ENCODE measurements around the gene DLGAP1.

DLGAP1 gene

DNA sequence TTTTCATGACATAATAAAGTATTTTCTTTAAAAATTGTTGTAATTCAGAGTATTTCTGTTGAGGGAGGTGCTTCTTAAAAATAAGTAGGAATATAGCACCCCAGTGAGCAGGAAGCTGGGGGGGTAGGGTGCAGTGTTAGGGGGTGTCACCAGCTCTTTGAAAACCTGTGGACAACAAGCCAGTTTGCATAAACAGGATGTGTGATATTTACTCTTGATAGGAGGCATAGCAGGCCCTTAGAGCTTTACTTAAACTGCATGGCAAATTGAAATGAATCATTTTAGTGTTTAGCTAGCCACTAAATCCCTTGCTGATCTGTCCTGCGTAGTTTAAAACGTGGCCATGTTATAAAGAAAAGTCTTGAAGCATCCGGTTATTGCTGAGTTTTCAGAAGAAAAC lies 996.7 kb downstream of the DLGAP1 start:
- Mint-ChIP-seq H3K27me3 (no peaks in the 10 kb centered on the region), H3K4me3 (no peak overlapping the region), H3K27ac (no peak overlapping the region), H3K9me3 (peaks cover 3% of the 10 kb centered on the region), H3K36me3 (peaks cover 36% of the 10 kb centered on the region), H3K4me1 (peaks cover 53% of the 10 kb centered on the region)

DNA sequence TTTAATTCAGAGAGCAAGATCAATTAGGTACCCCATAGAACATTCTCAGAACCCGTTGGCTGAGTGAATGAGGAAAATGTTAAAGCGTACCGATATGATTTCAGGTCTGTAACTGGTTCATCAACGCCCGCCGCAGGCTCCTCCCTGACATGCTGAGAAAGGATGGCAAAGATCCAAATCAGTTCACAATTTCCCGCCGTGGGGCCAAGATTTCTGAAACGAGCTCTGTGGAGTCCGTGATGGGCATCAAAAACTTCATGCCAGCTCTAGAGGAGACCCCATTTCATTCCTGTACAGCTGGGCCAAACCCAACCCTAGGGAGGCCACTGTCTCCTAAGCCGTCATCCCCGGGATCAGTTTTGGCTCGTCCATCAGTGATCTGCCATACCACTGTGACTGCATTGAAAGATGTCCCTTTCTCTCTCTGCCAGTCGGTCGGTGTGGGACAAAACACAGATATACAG lies 997.8 kb downstream of the DLGAP1 start:
- Mint-ChIP-seq H3K27me3 (no peaks in the 10 kb centered on the region), H3K27ac (peak overlapping the region; percentile 62), H3K9me3 (peaks cover 3% of the 10 kb centered on the region), H3K4me1 (peaks cover 58% of the 10 kb centered on the region), H3K4me3 (no peak overlapping the region), H3K36me3 (peaks cover 36% of the 10 kb centered on the region)

DNA sequence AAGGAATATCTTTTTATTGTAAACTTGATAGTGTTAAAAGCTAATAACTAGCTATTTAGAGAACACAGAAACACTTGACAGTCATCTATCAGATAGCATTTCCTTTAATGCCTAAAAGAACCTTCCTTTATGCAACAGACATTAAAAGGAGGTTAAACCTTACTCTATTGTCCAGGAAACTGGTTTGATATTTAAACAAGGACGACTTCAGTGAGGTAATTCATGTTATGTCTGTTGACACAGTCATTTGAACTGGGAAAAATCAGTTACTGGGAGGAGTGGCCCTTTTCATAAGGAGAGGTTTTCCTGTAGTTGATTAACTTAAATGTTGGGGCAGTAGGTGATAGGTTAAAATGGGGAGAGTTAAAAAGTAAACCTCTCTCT lies 998.4 kb downstream of the DLGAP1 start:
- Mint-ChIP-seq H3K27ac (peak overlapping the region; percentile 19), H3K36me3 (peaks cover 32% of the 10 kb centered on the region), H3K4me1 (peaks cover 58% of the 10 kb centered on the region), H3K27me3 (no peaks in the 10 kb centered on the region), H3K4me3 (no peak overlapping the region), H3K9me3 (peaks cover 3% of the 10 kb centered on the region)

DNA sequence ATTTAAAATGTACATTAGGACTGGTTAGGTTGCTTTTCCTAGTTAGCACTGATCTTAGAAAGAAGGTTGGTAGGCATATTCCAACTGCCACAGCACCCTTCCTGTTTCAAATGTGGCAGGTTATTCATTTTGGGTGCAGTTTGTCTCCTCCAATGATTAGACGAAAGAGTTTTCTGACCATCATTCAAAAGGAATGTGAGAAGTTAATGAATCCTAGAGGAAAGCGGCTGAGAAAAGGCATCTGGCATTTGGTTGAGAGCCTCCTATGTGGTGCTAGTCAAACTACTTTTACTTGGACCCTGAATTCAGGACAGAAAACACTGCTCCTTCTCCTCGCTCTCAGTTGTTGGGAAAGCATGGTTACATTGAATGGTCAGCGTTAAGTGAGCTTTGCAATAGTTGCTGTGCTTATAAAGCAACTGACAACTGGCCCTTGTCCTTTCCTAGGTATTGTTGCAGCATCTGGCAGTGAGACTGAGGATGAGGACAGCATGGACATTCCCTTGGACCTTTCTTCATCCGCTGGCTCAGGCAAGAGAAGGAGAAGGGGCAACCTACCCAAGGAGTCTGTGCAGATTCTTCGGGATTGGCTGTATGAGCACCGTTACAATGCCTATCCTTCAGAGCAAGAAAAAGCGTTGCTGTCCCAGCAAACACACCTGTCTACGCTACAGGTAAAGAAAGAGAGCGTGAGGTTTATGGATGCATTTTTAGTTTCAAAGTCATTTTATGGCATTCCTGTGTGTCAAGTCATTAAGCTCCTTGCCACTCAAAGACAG lies 999.0 kb downstream of the DLGAP1 start:
- peak overlapping the region; percentile 91 for H3K4me3 Mint-ChIP-seq
- H3K4me1 Mint-ChIP-seq: peaks cover 61% of the 10 kb centered on the region
- no peaks in the 10 kb centered on the region for H3K27me3 Mint-ChIP-seq
- H3K27ac Mint-ChIP-seq: peak overlapping the region; percentile 15
- peaks cover 3% of the 10 kb centered on the region for H3K9me3 Mint-ChIP-seq
- peaks cover 30% of the 10 kb centered on the region for H3K36me3 Mint-ChIP-seq

DNA sequence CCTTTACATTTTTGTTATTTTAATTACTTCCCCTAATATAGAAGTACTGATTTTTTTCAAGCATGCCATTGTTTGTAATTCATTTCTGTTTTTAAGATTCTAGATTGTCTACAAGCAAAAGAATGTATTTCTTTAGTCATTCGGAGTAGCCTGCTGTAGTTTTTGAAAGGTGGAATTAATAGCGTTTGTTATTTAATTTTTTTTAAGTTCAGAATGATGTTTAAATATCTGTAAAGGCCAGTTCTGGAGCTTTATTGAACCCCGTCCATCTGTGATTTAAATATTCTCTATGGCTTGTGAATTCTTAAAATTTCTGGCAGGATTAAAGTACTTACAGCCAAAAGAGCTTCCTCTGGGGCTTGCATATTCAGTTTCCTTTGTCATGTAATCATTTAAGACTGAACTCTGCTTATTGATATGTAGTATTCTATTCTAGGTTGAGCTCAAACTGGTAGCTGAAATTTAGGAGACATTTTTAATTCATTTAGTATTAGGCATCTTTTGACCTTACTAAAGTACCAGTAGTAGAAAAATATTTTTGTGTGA lies 999.9 kb downstream of the DLGAP1 start:
- Mint-ChIP-seq H3K9me3 (no peaks in the 10 kb centered on the region), H3K27me3 (no peaks in the 10 kb centered on the region), H3K27ac (no peak overlapping the region), H3K4me1 (peaks cover 63% of the 10 kb centered on the region), H3K36me3 (peaks cover 26% of the 10 kb centered on the region), H3K4me3 (peak overlapping the region; percentile 91)

DNA sequence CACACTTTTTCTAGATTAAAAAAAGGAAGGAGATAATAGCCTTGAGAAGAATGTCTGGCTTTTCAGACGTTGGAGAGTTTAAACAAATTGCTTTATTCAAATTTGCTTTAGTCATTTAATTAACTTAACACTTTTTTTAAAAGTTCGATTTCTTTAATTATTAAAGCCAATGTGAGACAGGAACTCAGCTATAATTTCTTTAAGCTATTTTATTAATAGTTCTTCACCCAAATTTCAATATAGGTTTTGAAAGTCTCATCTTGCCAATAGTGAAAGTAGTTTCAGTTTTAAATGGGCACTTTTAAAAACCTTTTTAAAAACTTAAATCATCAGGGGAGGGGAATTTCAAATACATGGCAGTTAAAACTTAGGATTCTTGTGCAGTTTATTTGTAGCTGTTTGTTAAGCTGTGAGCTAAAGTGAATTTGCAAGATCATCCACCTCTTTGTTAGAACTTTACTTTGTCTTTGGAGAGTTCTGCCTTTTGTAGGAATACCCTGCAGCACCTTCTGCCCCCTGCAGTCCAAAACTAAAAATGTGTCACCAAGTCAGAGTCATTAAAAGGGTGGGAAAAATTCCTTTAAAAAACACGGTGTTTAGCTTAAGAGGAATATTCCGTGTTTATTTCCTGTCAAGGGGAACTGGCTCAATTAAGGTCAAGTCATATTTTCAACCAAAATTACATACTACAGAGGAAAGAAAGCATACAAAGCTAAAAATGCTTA lies 1000.6 kb downstream of the DLGAP1 start:
- Mint-ChIP-seq H3K4me3 (peak overlapping the region; percentile 91), H3K36me3 (peaks cover 26% of the 10 kb centered on the region), H3K9me3 (no peaks in the 10 kb centered on the region), H3K27ac (peak overlapping the region; percentile 91), H3K27me3 (no peaks in the 10 kb centered on the region), H3K4me1 (peaks cover 62% of the 10 kb centered on the region)

DNA sequence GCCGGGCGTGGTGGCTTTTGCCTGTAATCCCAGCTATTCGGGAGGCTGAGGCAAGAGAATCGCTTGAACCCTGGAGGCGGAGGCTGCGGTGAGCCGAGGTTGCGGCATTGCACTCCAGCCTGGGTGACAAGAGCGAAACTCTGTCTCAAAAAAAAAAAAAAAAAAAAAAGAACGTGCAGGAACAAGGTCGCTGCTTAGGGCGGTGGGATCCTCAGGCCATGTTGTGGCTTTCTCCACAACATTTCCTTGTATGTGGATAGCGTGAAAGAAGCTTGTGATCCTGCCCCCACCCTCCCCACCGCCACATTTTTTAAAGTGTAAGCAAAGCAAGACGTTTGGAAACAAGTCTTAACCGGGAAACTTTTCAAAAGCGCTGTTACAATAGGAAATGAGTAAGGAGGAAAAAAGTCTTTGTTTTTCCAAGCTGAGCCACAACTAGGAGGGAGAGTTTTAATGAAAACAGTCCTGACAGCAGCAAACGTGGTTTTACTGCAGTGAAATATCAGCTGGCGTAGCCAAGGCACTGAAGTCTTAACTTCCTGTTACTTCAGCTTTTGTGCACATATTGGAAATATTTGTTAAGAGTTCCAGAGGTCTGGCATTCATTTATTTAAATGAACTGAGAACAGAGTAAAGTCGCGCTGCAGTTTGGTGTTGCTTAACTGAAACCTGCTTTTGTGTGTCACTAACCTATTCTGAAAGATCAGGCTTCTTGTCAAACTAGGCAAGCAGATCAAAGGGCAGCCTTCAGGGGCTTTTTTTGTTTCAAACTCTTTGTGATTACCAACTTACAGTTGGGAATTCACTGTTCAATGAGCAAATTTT lies 1001.4 kb downstream of the DLGAP1 start:
- H3K27ac Mint-ChIP-seq: peak overlapping the region; percentile 91
- no peaks in the 10 kb centered on the region for H3K27me3 Mint-ChIP-seq
- H3K4me1 Mint-ChIP-seq: peaks cover 57% of the 10 kb centered on the region
- peaks cover 21% of the 10 kb centered on the region for H3K36me3 Mint-ChIP-seq
- H3K4me3 Mint-ChIP-seq: peak overlapping the region; percentile 91
- H3K9me3 Mint-ChIP-seq: no peaks in the 10 kb centered on the region

DNA sequence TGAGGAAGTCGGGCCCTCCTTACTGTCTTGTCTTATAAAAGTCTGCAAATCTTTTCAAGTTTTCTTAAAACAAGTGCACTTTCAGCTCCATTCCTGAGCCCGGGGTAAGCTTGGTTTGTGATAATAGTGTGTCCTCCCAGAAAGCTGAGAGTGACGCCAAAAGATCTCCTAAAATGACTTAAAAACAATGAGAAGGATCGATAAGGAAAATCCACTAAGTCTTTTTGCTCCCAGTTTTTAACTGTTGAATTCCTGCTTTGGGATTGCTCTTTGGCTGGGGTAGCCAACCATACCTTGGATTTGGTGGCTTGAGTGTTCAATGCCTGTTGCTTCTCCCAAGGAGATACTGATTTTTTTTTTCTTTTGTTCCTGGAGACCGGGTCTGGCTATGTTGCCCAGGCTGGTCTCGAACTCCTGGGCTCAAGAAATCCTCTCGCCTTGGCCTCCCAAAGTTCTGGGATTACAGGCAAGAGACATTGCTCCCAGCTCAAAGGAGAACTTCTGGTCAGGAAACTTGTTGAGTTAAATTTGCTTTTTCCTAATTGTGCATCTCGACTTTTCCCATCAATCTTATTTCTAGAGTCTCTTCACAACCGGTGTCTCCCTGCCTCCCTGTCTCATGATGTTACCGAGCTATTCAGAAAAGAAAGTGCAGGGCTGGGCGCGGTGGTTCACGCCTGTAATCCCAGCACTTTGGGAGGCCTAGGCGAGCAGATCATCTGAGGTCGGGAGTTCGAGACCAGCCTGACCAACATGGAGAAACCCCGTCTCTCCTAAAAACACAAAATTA lies 1002.2 kb downstream of the DLGAP1 start:
- Mint-ChIP-seq H3K4me3 (peak overlapping the region; percentile 91), H3K9me3 (no peaks in the 10 kb centered on the region), H3K27me3 (no peaks in the 10 kb centered on the region), H3K36me3 (peaks cover 15% of the 10 kb centered on the region), H3K27ac (peak overlapping the region; percentile 91), H3K4me1 (peaks cover 55% of the 10 kb centered on the region)

DNA sequence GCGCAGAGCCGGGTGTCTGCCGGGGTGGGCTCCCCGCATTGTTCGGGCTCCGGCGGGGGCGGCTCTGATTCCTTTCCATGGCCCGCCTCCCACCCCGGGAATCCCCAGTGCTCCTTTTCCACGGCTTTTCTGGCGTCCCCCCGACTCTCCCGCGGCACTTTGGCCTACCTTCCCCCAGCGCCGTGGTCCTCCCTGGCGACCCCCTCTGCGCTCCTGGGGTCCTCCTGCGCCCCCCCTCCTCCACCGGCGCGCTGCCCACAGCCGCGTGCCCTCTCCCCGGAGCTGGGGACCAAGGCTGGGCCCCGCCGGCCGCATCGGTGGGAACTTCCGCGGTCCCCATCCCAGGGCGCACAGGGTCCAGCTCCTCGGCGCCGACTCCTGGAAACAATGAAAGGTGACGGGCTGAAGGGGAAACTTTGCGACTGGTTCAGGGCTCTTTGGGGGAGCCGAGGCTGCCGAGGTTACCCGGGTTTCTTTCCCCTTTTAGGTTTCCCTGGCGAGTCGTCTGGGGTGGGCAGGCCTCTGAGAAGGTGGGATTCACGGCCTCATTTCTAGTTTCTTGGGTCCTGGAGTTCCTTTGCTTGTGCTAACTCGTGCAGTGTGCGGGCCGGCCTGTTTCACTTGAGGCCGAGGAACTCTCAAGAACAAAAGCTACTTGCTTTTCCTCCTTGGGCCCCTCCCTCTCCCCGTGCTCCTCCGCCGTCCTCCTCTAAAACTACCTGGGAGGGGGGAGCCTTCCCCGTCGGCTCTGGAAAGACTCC lies 1002.9 kb downstream of the DLGAP1 start:
- Mint-ChIP-seq H3K4me3 (peak overlapping the region; percentile 91), H3K9me3 (no peaks in the 10 kb centered on the region), H3K27ac (peak overlapping the region; percentile 100), H3K27me3 (no peaks in the 10 kb centered on the region), H3K36me3 (peaks cover 10% of the 10 kb centered on the region), H3K4me1 (peaks cover 59% of the 10 kb centered on the region)

DNA sequence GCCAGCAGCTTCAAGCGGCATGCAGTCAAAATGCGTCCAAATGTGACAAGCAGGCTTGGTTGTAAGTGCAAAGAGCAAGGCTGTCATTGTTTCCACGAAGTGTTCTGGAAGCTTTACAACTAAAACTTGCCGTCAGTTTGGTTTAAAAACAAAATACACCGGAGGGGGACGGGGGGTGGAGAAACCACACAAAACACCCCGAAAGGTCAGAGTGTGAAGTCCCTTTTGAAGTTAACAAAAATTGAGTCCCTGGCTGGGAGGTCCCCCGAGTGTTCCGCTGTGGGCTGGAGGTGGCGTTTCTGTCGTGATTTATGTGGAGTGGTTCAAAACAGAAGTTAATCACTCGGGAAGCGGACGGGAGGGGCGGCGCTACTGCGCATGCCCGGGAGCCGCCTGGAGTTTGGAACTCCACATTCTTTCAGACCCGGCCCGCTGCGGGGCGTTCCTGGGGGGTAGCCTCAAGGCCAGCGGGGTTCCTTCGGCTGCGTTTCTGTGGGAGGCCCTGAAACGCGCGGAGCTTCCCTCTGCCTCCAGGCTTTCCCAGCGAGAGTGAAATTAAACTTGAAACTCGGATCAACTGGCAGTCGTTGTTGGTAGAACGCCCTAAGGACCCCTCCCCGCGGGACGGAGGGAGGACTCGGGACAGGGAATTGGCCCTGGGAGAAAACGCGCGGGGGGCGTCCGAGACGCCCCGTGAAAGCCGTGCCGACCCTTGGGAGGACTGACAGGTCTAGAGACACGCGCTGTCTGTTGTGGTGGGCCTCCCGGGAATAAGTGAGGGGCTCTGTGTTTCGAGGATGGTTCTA lies 1003.7 kb downstream of the DLGAP1 start:
- Mint-ChIP-seq H3K27me3 (no peaks in the 10 kb centered on the region), H3K9me3 (no peaks in the 10 kb centered on the region), H3K27ac (peak overlapping the region; percentile 100), H3K4me1 (peaks cover 64% of the 10 kb centered on the region), H3K36me3 (peaks cover 5% of the 10 kb centered on the region), H3K4me3 (peak overlapping the region; percentile 91)

DNA sequence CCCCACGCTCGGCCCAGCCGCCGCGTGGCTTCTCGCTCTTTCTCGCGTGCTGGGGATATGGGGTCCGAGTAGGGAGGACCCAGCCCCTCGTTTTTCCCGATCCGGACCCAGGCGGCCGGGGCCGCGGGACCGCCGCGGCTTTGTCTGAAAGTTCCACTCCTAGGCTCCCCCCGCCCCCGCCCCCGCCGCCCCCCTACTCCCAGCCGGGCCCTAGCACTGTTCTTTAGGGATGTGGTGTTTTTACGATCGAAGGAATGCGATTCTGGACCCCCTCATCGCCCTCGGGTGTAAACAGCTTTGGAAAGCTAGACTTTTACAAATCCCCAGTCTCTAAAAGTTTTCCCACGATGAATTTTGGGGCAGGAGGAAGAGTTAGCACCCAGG lies 1004.3 kb downstream of the DLGAP1 start:
- Mint-ChIP-seq H3K27me3 (no peaks in the 10 kb centered on the region), H3K4me3 (peak overlapping the region; percentile 91), H3K4me1 (peaks cover 59% of the 10 kb centered on the region), H3K36me3 (peaks cover 2% of the 10 kb centered on the region), H3K9me3 (no peaks in the 10 kb centered on the region), H3K27ac (peak overlapping the region; percentile 100)

DNA sequence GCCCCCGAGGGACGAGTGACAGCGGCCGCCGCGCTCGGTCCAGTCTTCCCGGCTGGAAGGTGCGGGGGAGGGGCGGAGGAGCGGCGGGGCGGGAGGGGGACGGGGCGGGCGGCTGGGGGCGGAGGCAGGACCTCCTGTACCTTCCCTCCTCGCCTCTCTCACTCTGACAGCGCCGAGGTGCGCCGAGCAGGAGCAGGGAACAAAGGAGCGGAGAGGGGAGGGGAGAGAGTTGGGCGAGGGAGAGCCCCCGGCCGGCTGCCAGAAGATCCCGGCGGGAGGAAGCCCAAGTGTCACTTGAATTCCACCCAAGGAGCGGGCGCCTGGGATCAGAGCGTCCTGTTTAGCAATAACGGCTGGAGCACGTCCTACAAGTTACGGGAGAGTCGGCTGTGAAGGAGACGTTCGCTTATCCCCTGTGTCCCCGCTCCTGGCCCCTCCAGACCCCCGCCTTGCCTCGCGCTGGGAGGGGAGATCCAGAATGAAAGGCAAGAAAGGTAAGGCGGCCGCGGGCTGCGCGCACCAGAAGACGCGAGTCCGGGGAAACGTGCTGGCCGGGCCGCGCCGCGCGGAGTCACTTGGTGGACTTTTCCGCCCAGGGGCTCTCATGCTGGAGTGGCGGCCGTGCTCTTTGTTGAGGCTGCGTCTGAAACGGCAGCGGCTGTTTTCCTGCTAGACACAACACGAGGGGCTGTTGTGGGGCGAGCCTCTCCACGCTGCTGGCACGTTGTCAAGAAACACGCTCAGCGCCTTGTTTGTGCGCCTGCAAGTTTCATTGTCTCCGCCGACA lies 1004.9 kb downstream of the DLGAP1 start, which contains the start of gene TGIF1:
Gene TGIF1 (plus strand): TSS at position 161 of the 787 bp plus-strand sequence. CDS start 318 bp downstream, at position 479.
- Mint-ChIP-seq H3K27me3 (no peaks in the 10 kb centered on the region), H3K27ac (peak within 1 kb of the TSS; percentile 100), H3K4me3 (peak within 1 kb of the TSS; percentile 91), H3K4me1 (peaks cover 53% of the 10 kb centered on the region), H3K36me3 (peaks cover 2% of the 10 kb centered on the region), H3K9me3 (no peaks in the 10 kb centered on the region)

DNA sequence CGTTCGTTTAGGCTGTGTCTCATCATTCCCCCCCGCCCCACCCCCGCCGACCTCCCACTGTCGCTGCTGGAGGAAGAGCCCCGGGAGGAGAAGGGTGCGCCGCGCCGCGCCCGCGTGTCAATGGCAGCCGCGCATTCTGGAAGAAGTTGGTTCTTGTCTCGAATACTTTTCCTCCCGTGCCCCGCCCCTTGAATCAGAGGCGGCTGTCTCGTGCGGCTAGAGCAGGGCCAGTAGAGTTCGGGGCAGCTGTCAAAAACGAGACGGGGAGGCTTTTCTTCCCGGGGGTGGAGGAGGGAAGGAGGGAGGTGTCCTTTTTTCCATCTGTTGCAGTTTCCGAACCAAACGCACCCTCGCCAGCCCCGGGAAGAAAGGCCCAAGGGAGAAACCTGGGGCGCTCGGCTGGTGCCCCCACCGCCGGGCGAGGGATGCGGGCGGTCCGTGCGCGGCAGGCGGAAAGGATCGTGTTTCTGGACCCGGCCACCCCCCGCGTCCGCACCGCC lies 1005.5 kb downstream of the DLGAP1 start:
- Mint-ChIP-seq H3K4me3 (peak overlapping the region; percentile 91), H3K36me3 (peaks cover 2% of the 10 kb centered on the region), H3K27me3 (no peaks in the 10 kb centered on the region), H3K9me3 (no peaks in the 10 kb centered on the region), H3K27ac (peak overlapping the region; percentile 94), H3K4me1 (peaks cover 47% of the 10 kb centered on the region)

Data from activated naive CD4-positive, alpha-beta T cell treated with anti-CD3 and anti-CD28 coated beads, Interleukin-2, amount 50 U/mL, for 24 hours (primary cell).